ENCODE data around the gene CAVIN2. TPM values are rescaled to one million over a fixed set of nuclear protein-coding genes. Genes with fewer than 3 reads are reported as not detected.

The CAVIN2 gene
- total RNA-seq, 1 donor, result 29.8 TPM

DNA sequence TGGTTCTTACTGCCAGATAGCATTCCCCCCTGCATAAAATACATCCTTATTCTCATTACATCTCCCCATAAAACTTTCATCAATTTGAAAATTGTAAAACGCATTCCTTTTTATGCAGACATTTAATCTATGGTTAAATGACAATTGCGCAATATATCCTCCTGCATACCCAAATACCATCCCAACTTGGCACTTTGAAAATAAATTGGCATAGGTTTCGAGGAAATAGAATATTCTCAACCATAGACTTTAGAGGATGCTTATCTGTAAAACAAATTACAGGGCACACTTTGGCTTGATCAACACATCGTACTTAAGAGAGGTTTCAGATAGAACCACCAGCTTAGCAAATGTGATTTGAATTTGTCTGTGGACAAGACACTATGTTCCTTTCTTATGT is 31.0 kb upstream of the CAVIN2 start:
- no peak for DNase-seq (ENCODE audit: low read depth)
- TF ChIP-seq, protein P1, sequence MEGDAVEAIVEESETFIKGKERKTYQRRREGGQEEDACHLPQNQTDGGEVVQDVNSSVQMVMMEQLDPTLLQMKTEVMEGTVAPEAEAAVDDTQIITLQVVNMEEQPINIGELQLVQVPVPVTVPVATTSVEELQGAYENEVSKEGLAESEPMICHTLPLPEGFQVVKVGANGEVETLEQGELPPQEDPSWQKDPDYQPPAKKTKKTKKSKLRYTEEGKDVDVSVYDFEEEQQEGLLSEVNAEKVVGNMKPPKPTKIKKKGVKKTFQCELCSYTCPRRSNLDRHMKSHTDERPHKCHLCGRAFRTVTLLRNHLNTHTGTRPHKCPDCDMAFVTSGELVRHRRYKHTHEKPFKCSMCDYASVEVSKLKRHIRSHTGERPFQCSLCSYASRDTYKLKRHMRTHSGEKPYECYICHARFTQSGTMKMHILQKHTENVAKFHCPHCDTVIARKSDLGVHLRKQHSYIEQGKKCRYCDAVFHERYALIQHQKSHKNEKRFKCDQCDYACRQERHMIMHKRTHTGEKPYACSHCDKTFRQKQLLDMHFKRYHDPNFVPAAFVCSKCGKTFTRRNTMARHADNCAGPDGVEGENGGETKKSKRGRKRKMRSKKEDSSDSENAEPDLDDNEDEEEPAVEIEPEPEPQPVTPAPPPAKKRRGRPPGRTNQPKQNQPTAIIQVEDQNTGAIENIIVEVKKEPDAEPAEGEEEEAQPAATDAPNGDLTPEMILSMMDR (IDR thresholded peaks at IDR 0.05; ENCODE audit: insufficient read depth, low read length), result no peak
- no peak overlapping the region for H3K4me3 ChIP-seq (ENCODE audit: low read depth, low read length)

DNA sequence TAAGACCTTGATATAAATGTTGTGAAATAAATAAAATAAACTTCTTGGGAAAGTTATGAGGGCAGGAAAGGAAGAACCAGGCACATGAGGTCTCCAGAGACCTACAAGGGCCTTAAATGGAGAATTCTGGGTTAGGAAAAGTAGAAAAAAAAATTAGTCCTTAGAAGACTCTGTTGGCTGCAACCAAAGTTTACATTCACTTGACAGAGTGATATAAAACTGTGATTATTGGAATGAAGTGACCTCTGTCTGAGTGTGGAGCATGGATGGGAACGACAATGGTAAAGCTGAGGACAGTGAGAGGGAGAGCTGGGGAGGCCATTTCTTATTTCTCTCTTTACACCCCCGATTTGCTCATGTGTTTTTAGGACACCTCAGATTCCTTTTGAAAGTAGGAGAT is 29.0 kb upstream of the CAVIN2 start:
- DNase-seq (ENCODE audit: low read depth), result no peak
- H3K4me3 ChIP-seq (ENCODE audit: low read depth, low read length), result no peak overlapping the region
- TF ChIP-seq, protein P1 (IDR thresholded peaks at IDR 0.05; ENCODE audit: insufficient read depth, low read length), result no peak

DNA sequence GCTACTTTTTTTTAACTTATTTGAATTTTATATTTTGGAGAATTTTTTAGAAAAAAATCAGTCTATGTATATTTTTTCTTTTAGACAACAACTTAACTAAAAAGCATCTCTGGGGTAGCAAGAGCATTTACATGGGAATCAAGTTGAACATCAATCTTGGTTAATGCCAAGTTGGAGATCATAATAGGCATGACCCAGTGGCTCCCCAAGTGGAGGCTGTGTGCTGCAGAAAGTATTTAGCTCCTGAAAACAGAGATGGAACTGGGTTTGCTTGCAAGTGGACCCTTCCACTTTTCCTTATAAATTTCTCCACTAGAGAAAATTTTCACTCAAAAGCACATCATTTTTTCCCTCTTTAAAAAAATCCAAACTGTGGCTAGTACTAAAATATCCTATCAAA is 23.9 kb upstream of the CAVIN2 start:
- DNase-seq (ENCODE audit: low read depth), result no peak
- TF ChIP-seq, protein P1 (IDR thresholded peaks at IDR 0.05; ENCODE audit: insufficient read depth, low read length), result peak; percentile 24
- H3K4me3 ChIP-seq (ENCODE audit: low read depth, low read length), result no peak overlapping the region

DNA sequence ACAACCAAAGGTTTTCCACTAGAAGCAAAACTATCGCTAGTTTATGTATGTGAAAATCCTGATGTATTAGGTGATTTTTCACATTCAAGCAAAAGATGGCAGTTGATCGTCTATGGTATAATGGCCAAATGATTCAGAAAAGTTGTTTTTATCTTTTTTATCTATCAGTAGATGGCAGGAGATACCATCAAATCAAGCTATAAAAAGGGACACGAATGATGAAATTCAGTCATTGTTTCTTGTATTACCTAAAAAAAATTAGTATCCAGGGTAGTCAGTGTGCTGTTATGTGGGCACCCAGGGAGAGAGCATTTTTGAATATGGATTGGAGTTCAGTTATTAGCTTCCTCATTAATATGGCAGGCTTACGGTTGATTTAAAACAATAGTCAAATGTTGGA is 22.9 kb upstream of the CAVIN2 start:
- DNase-seq (ENCODE audit: low read depth), result peak; percentile 47
- TF ChIP-seq, protein P1 (IDR thresholded peaks at IDR 0.05; ENCODE audit: insufficient read depth, low read length), result no peak
- H3K4me3 ChIP-seq (ENCODE audit: low read depth, low read length), result no peak overlapping the region

DNA sequence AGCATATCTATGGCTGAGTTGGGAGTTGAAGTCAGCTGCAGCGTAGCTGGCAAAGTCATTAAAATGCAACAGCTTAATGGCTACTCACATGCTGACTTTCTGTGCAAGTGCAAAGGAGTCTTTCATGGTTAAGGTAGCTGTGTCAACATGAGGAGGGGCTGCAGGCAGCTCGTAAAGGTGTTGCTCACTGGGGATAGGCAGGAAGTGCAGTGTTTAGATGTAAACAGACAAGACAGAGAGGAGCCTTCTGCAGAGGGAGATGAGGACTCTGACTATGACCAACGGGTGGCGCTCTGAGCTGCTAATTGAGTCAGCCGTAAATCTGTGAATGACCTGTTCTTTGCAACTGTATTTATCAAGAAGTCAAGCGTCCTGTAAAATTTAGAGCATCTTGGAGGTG is 22.3 kb upstream of the CAVIN2 start:
- TF ChIP-seq, protein P1 (IDR thresholded peaks at IDR 0.05; ENCODE audit: insufficient read depth, low read length), result peak; percentile 27
- no peak overlapping the region for H3K4me3 ChIP-seq (ENCODE audit: low read depth, low read length)
- no peak for DNase-seq (ENCODE audit: low read depth)

DNA sequence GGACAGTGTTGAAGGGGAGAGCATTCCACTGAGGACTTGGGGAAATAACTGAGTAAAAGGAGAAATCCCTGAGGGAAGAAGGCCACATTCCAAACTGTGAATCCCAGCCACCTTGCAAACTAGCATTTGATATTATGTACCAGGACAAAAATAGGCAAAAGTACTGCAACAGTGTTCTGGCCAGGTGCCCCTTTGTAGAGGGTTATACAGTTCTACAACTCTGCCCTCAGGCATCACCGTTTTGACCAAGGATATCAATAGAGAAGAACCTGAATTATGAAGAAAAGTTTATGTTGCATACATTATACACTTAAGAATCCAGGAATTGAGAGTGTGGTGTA is 20.6 kb upstream of the CAVIN2 start:
- no peak for DNase-seq (ENCODE audit: low read depth)
- no peak overlapping the region for H3K4me3 ChIP-seq (ENCODE audit: low read depth, low read length)
- TF ChIP-seq, protein P1 (IDR thresholded peaks at IDR 0.05; ENCODE audit: insufficient read depth, low read length), result no peak

DNA sequence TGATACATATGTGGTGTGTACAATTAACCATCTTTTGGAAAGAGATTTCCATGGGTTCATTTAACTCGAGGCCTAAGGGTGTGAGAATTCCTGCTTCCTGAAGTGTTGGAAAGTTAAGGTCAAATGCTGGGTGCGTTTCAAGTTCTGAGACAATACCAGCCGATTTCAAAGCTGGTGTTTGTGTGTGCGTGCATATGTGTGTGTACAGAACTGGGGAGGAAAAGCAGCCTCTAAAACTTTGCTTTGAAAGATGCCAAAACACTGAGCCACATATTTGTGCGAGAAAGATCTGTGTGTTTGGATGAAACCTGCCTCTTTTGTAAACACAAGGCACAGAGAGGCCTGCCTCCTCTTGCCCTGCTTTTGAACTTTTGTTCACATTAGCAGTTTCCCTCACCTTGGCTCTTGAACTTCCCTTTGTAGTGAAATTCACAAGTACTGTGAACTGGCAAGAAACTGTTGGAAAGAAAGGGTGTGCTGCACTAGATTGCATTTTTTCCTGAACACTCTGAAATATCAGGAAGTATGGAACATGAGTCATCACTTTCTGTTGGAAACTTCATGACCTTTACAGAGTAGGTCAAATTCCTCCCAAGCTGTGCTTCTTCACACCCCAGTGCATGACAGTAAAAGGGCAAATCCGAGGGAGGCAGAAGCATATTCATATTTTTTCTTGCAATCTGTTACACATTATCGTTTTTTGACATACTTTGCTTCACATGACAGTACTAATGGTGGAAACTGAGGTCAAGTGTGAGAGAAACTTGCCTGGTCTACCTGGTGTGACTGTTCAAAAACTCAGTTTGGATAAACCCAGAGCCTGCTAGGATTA is 20.0 kb upstream of the CAVIN2 start:
- TF ChIP-seq, protein P1 (IDR thresholded peaks at IDR 0.05; ENCODE audit: insufficient read depth, low read length), result no peak
- DNase-seq (ENCODE audit: low read depth), result peak; percentile 97
- no peak overlapping the region for H3K4me3 ChIP-seq (ENCODE audit: low read depth, low read length)

All from fibroblast of the aortic adventitia (primary cell).